Stimulated activated CD8-positive, alpha-beta memory T cell treated with anti-CD3 and anti-CD28 coated beads, Interleukin-12 subunit alpha, Interleukin-12 subunit beta, amount 100 ng/mL, for 4 hours (primary cell): ENCODE measurements around the gene SH3D19.
"Not testable (repeated sequence)": the region's sequence is repeated elsewhere in the genome, so short reads cannot be mapped to it uniquely, and the experiment has no call there.

ENCODE experiments used
- DNase-seq: peaks from one replicate; pipeline ENCODE4 v3.0.0-alpha.2; 2020; ENCODE audit warnings: low read depth

Gene SH3D19

GRCh38 chr4:151098979-151099228 is 226.5 kb downstream of the SH3D19 start:
- no peak for DNase-seq

- no peak for DNase-seq
Measured at GRCh38 chr4:151097759-151098158, 227.6 kb downstream of the SH3D19 start.

- no peak for DNase-seq
Measured at GRCh38 chr4:151095142-151095541, 230.3 kb downstream of the SH3D19 start.

GRCh38 chr4:151094290-151094751 is 231.1 kb downstream of the SH3D19 start:
- DNase-seq: no peak

- no peak for DNase-seq
Measured at GRCh38 chr4:151093203-151093602, 232.2 kb downstream of the SH3D19 start.

- no peak for DNase-seq
Measured at GRCh38 chr4:151092488-151092887, 232.9 kb downstream of the SH3D19 start.

GRCh38 chr4:151091047-151091446 is 234.4 kb downstream of the SH3D19 start:
- no peak for DNase-seq

GRCh38 chr4:151087467-151087866 is 237.9 kb downstream of the SH3D19 start:
- no peak for DNase-seq

- DNase-seq: not testable (repeated sequence)
Measured at GRCh38 chr4:151077978-151078377, 247.4 kb downstream of the SH3D19 start.

GRCh38 chr4:151074416-151074916 is 250.9 kb downstream of the SH3D19 start:
- no peak for DNase-seq
